GM12872 (cell line): Measurements from ENCODE around the gene GPBAR1.

Experiments
- CTCF ChIP-seq: IDR thresholded peaks from 3 replicates; pipeline ENCODE4 v1.5.1; 2011; ENCODE audit warnings: low read depth, mild to moderate bottlenecking, low read length, moderate library complexity; ENCODE audit not compliant: insufficient read depth

GPBAR1 gene

GRCh38 chr2:218286570-218287459 is 26.0 kb downstream of the GPBAR1 start:
- no peak for TF ChIP-seq CTCF

DNA sequence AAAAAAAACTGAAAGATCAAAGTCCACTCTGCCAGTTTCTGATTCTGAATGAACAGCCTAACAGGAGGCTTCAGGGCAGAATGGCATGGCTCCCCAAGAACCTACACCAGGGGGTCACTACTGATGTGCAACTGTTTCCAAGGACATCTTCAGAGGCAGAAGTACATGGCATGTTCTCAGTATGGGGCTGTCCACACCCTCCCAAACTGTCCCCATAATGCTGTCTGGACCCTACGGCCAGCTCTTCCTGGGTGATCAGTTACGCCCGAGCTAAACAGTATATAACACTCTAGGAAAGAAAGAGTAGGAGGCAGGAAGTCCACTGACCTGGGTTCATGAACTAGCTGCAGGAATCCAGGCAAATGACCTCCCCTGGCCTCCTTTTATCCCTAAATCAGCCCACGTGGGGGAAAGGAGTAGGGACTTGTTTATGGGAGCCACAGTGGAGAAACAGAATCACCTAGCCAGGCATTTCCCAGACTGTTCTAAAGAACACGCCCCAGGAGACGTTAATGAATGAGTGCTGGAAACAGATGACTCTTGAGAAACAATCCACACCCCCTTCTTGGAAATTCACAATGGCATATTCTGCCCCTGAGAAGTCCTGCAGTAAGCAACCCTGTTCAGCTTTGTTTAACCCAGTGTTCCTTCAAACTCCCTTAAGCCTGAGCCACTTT is 29.0 kb downstream of the GPBAR1 start:
- TF ChIP-seq CTCF: no peak

DNA sequence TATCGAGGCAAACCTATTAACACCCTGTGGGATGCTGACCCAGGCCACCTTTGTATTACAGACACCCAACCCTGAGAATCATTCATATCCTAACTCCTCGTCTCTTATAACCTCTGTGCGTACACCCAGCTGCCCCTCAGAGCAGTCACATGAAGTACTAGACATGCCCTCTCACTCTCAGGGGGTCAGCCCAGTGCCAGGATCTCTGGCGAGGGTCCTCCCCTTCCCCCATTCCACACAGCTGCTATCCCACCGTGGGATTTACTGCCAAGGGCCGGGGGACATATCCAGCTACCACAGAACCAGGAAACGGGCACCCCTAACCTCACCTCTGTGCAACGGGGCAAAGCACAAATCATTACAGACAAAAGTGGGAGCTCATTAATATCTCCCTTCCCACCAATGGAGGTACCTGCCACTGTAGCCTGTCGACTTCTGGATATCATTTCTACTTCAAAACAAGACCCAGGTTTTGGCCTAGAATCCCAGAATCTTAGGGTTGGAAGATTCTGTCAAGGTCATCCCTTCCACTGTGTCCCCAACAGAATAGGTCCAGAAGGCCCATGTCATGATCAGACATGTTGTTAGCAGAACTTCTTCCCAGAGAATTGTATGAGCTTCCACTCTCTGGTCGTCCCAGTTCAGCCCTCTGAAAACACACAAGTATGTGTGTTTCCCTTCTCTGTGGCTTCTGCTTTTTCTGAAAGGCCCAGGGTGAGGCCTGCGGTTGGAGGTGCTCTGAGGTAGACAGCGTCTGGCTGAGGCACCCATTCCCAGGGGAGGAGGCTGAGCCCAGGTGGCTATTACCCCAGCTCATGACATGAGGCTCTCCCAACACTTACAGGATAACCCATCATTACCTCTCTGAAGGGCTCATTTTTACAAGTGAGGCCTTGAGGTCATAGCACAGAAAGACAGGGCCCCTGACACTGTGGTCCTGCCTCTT is 29.8 kb downstream of the GPBAR1 start:
- no peak for TF ChIP-seq CTCF

DNA sequence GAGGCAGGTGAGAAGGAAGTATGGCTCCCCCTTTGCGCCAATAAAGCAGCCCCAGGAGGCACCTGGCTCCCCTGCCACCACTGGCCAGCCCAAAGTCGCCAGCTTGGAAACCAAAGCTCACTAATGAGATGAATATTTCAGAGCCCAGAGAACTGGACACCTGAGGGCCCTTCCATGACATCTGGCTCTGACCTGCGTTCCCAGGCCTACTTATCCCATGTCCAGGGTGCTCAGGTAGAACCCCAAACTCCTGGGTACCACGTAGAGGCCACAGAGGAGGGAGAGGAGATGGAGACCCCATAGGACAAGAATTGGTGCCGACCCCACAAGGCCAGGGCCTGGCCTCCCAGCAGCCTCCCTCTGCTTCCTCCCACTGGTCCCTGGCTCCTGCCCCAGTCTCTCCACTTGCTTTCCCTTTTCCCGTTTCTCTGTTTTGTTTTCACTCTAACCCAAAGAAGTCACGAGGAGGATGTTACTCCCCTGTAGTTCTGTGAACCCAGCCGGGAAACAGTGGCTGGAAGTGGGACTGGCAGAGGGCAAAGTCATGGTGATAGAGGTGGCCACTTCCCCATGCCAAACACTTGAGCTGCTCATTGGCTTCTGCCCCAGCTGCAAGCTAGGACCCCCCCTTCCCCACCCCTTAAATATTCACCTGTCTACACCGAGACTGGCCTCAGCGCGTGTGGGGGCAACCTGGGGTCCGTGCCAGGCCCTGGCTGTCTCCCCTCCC is 30.7 kb downstream of the GPBAR1 start:
- no peak for TF ChIP-seq CTCF

DNA sequence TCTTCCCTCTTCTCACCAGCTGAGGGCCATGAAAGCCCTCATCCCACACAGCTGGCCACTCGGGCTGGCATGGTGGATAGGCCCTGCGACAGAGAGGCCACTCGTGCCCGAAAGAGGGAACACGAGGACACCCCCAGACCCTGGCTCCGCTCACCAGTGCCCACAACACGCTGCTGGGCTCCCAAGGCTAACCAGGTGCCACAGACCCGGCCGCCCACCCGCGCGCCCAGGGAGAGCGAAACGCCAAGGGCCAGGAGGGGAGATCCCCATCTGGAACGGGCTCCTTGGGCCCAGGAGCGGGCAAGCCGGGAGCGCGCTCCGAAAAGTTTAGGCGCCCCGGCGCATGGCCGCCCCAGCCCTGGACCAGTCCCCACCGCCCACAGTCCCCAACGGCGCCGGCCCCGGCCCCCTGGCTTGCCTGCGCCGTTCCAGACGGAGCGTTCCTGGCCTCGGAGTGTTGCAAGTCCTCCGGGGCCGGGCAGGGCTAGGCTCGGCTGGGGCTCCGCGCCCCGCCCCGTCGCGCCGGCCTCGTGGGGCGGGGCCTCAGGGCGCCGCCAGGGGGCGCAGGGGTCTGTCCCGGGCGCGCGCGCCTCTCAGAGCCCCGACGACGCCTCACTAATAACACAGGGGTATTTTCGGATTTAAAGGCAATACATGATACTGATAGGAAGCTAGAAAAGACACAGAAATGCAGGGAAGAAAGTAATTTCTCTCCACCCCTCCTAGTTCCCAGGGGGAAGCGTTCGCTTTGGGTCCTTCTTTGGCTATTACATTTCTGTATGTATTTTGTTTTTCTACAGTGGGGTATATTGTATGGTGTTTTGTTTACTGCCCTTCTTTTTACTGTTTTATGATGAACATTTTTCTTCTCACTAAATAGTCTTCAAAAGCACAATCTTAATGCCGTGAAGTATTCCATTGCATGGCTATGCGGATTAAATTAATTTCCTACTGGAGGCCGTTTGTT is 31.5 kb downstream of the GPBAR1 start, which contains the start of gene TMBIM1:
Gene TMBIM1 (minus strand): TSS at position 456 of the 967 bp plus-strand sequence. CDS start 10,362 bp downstream, outside the sequence.
- TF ChIP-seq CTCF: peak; percentile 74

DNA sequence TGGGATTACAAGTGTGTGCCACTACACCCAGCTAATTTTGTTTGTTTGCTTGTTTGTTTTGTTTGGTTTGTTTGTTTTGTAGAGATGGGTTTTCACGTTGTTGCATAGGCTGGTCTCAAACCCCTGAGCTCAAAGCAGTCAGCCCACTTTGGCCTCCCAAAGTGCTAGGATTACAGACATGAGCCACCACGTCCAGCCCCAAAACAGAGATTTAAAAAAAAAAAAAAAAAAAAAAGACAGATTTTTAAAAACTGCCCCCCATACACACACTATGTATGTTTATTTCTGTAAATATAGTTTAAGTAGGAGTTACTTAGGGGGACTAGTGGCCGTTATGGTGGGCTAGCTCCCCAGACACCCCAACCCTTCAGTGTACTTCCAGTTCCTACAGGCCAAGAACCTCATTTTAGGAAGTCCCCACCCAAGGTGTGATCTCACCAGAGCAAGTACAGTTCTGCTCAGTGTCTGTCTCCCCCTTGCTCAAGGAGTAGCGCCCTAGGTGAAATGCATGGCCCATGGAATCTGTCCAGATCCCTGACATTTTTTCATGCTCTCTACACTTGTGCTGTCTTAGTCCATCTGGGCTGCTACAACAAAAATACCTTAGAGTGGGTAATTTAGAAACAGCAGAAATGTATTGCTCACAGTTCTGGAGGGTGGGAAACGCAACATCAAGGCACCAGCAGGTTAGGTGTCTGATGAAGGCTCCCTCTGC is 33.1 kb downstream of the GPBAR1 start:
- no peak for TF ChIP-seq CTCF
